T-helper 2 cell treated with Interferon-gamma antibody and Interleukin-4, amounts not matched to agents 100 ng/mL and 5 ng/mL, for 36 hours (primary cell): ENCODE data around the gene VAV2. TPM values are rescaled to one million over a fixed set of nuclear protein-coding genes. Genes with fewer than 3 reads are reported as not detected.

Experiments used
- intact Hi-C: fragments of 100-400 bp; cut with micrococcal nuclease; formaldehyde crosslinking; loops from one replicate; pipeline ENCODE4 v1.15.1; 2023
- total RNA-seq: library from RNA; stranded (reverse); gene quantifications from 2 replicates; pipeline ENCODE4 v1.2.3, GENCODE V29; 2022

Gene VAV2
- total RNA-seq, 1 donor from 2014 or later = 7.3 TPM

- intact Hi-C loops = no loop called here
Measured at GRCh38 chr9:133982971-133983720, 9.0 kb downstream of the VAV2 start.

GRCh38 chr9:133981958-133982681 lies 10.0 kb downstream of the VAV2 start:
- intact Hi-C loops = no loop called here

GRCh38 chr9:133981589-133981957 lies 10.6 kb downstream of the VAV2 start:
- intact Hi-C loops = no loop called here

- intact Hi-C loops = no loop called here
Measured at GRCh38 chr9:133980864-133981588, 11.1 kb downstream of the VAV2 start.

GRCh38 chr9:133979921-133980863 lies 11.9 kb downstream of the VAV2 start:
- intact Hi-C loops = no loop called here

- intact Hi-C loops = no loop called here
Measured at GRCh38 chr9:133979273-133979920, 12.7 kb downstream of the VAV2 start.

- intact Hi-C loops = no loop called here
Measured at GRCh38 chr9:133978899-133979272, 13.2 kb downstream of the VAV2 start.

GRCh38 chr9:133978226-133978898 lies 13.8 kb downstream of the VAV2 start:
- intact Hi-C loops = no loop called here

- intact Hi-C loops = no loop called here
Measured at GRCh38 chr9:133977421-133978201, 14.5 kb downstream of the VAV2 start.

- intact Hi-C loops = no loop called here
Measured at GRCh38 chr9:133976887-133977286, 15.2 kb downstream of the VAV2 start.

- intact Hi-C loops = no loop called here
Measured at GRCh38 chr9:133976191-133976861, 15.8 kb downstream of the VAV2 start.

- intact Hi-C loops = no loop called here
Measured at GRCh38 chr9:133975511-133975910, 16.6 kb downstream of the VAV2 start.

GRCh38 chr9:133974631-133975341 lies 17.3 kb downstream of the VAV2 start:
- intact Hi-C loops = no loop called here

GRCh38 chr9:133973791-133974630 lies 18.1 kb downstream of the VAV2 start:
- intact Hi-C loops = no loop called here

GRCh38 chr9:133973111-133973790 lies 18.9 kb downstream of the VAV2 start:
- intact Hi-C loops = no loop called here
